Neuronal stem cell (in vitro differentiated cells): ENCODE data around the gene RASL12.

Experiments used
- DNase-seq: peaks from one replicate; pipeline ENCODE4 v3.0.0-alpha.2; 2013; ENCODE audit warnings: low spot score
- H2AFZ ChIP-seq: one replicate; pipeline ENCODE4 v1.6.1; 2013; ENCODE audit warnings: mild to moderate bottlenecking, low read length, inconsistent platforms
- H2AK5ac ChIP-seq: 2 replicates; pipeline ENCODE4 v1.6.1; 2013; ENCODE audit warnings: low read depth, mild to moderate bottlenecking, inconsistent platforms, low read length, moderate library complexity, mixed read lengths
- H2BK120ac ChIP-seq: 2 replicates; pipeline ENCODE4 v1.6.1; 2013; ENCODE audit warnings: low read depth, mild to moderate bottlenecking, inconsistent platforms, low read length, moderate library complexity, mixed read lengths
- H2BK12ac ChIP-seq: one replicate; pipeline ENCODE4 v1.6.1; 2013; ENCODE audit warnings: low read length, inconsistent platforms
- H2BK15ac ChIP-seq: 2 replicates; pipeline ENCODE4 v1.6.1; 2013; ENCODE audit warnings: mild to moderate bottlenecking, low read length, inconsistent platforms, mixed read lengths
- H2BK5ac ChIP-seq: one replicate; pipeline ENCODE4 v1.6.1; 2013; ENCODE audit warnings: inconsistent platforms, mild to moderate bottlenecking, low read length, moderate library complexity
- H3K14ac ChIP-seq: one replicate; pipeline ENCODE4 v1.6.1; 2013; ENCODE audit warnings: low read length, inconsistent platforms
- H3K18ac ChIP-seq: 2 replicates; pipeline ENCODE4 v1.6.1; 2013; ENCODE audit warnings: low read length, inconsistent platforms
- H3K23ac ChIP-seq: 2 replicates; pipeline ENCODE4 v1.6.1; 2013; ENCODE audit warnings: low read depth, mild to moderate bottlenecking, mixed read lengths, low read length, inconsistent platforms; ENCODE audit not compliant: poor library complexity
- H3K27ac ChIP-seq: replicated peaks from 3 replicates; pipeline ENCODE4 v1.5.1; 2013; ENCODE audit warnings: low read length, inconsistent platforms
- H3K27me3 ChIP-seq, 3 experiments: 2 replicates each; pipeline ENCODE4 v1.6.1; 2013; ENCODE audit warnings: low read length in 3 of 3, mild to moderate bottlenecking in 2 of 3, inconsistent platforms in 1 of 3, low read depth in 1 of 3, mixed read lengths in 1 of 3, moderate library complexity in 1 of 3; ENCODE audit not compliant: control insufficient read depth in 3 of 3, insufficient read depth in 3 of 3
- H3K36me3 ChIP-seq, 2 donors: replicated peaks in 1 of 2; 2 replicates each; pipeline ENCODE4 v1.6.1; 2013; ENCODE audit warnings: low read length in 2 of 2; ENCODE audit not compliant: control insufficient read depth in 2 of 2, insufficient read depth in 2 of 2
- H3K4ac ChIP-seq: 2 replicates; pipeline ENCODE4 v1.6.1; 2013; ENCODE audit warnings: inconsistent platforms, mild to moderate bottlenecking, low read length, moderate library complexity
- H3K4me1 ChIP-seq, 2 donors: 1 replicate in 1 of 2; 2 replicates in 1 of 2; pipeline ENCODE4 v1.6.1; 2013; ENCODE audit warnings: low read length in 2 of 2, low read depth in 1 of 2; ENCODE audit not compliant: control insufficient read depth in 2 of 2, insufficient read depth in 1 of 2
- H3K4me2 ChIP-seq: one replicate; pipeline ENCODE4 v1.6.1; 2013; ENCODE audit warnings: mild to moderate bottlenecking, low read length, inconsistent platforms; ENCODE audit not compliant: insufficient read depth, poor library complexity, severe bottlenecking
- H3K4me3 ChIP-seq, 2 donors: 2 replicates each; pipeline ENCODE4 v1.5.1; 2013; ENCODE audit warnings: low read length in 2 of 2, mild to moderate bottlenecking in 2 of 2, inconsistent platforms in 1 of 2, moderate library complexity in 1 of 2
- H3K79me1 ChIP-seq: one replicate; pipeline ENCODE4 v1.6.1; 2013; ENCODE audit warnings: low read depth, mild to moderate bottlenecking, inconsistent platforms, low read length, moderate library complexity
- H3K9ac ChIP-seq: one replicate; pipeline ENCODE4 v1.6.1; 2013; ENCODE audit warnings: mild to moderate bottlenecking, low read depth, low read length, inconsistent platforms; ENCODE audit not compliant: poor library complexity
- H3K9me3 ChIP-seq, 2 donors: replicated peaks in 1 of 2; 2 replicates each; pipeline versions ENCODE3 to v1.6.1; 2013; ENCODE audit warnings: low read length in 2 of 2, mild to moderate bottlenecking in 2 of 2, inconsistent platforms in 1 of 2, low read depth in 1 of 2, mixed read lengths in 1 of 2, moderate library complexity in 1 of 2; ENCODE audit not compliant: control insufficient read depth in 2 of 2, insufficient read depth in 1 of 2
- H4K8ac ChIP-seq: one replicate; pipeline ENCODE4 v1.6.1; 2013; ENCODE audit warnings: low read depth, mild to moderate bottlenecking, inconsistent platforms, low read length, moderate library complexity
- H4K91ac ChIP-seq: one replicate; pipeline ENCODE4 v1.6.1; 2013; ENCODE audit warnings: low read length, low read depth, mild to moderate bottlenecking, inconsistent platforms; ENCODE audit not compliant: poor library complexity
- WGBS, 2 donors: extraction: QIAGEN DNeasy Blood & Tissue Kit; methylation state at CpG; one replicate each; pipeline ENCODE4 v1.1.7; 2013; ENCODE audit warnings: missing lambda C conversion rate in 2 of 2, mixed read lengths in 1 of 2; ENCODE audit not compliant: insufficient read length in 2 of 2, insufficient replicate concordance in 1 of 2; ENCODE audit errors: extremely low coverage in 2 of 2; 5-methylcytosine and 5-hydroxymethylcytosine counted together

The RASL12 gene

DNA sequence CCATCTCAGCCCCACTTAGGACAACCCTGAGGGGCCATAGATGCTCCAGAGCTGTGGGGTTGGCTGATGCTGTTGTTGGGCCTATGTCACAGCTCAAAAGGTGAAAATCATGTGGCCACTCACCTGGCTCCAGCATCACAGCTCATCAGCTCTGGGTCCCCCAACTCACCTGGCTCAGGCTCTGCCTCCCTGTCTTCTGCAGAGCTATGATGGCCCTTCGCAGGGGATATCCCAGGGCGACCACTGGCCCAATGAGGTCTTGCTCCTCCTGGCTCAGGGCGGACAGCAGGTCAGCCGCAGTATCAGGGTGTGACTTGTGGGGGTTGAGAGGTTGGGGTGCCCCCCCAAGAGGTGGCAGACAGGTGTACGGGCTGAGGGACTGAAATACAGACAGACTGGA lies 31.5 kb upstream of the RASL12 start:
- Histone ChIP-seq H3K23ac (no peak overlapping the region), H4K91ac (no peak overlapping the region), H2BK15ac (no peak overlapping the region), H3K4ac (no peak overlapping the region), H2AK5ac (no peak overlapping the region), H2BK120ac (no peak overlapping the region), H2BK12ac (no peak overlapping the region), H3K36me3 (peaks cover 4 to 40% of the 10 kb centered on the region in 2 donors), H2AFZ (no peak overlapping the region), H3K14ac (no peak overlapping the region), H3K18ac (no peak overlapping the region), H3K4me3 (no peak overlapping the region), H3K9me3 (no peaks in the 10 kb centered on the region), H3K27ac (no peak overlapping the region), H3K9ac (no peak overlapping the region), H2BK5ac (no peak overlapping the region), H4K8ac (no peak overlapping the region), H3K79me1 (no peaks in the 10 kb centered on the region), H3K27me3 (peaks cover 0 to 9% (median 0%) of the 10 kb centered on the region in 3 experiments), H3K4me1 (peaks cover 0 to 4% of the 10 kb centered on the region in 2 donors), H3K4me2 (no peak overlapping the region)
- no CpG with 5 or more reads among the region's 5 CpGs for WGBS, 2 donors
- DNase-seq: no peak

DNA sequence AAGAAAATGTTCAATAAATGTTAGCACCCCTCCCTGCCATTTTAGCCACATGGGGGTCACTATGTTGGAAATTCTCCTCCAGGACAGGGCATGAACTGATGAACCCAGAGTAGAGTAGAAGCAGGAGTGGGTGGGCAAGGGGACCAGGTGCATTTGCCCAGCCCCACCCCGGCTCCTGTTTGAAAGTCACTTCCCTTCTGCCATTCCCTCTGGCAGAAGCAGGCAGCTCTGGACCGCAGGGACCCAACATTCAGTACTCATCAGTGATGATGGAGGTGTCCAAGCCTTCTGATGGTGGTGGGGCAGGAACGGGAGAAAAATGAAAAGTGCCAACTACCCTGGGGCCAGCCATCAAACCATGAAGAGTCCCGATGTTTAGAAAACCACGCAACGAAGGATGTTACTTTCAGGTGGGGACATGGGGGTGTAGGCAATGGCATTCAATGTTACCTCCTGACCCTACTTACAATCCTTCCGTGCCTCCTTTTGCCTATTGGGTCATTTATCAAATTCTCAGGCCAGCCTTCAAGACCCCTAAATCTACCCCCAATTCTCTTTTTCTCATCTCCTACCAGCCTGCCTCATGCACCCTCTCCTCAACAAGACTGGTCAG lies 30.0 kb upstream of the RASL12 start:
- no peak overlapping the region for H3K9ac ChIP-seq
- H3K36me3 ChIP-seq: peaks cover 4 to 40% of the 10 kb centered on the region in 2 donors
- H2AK5ac ChIP-seq: no peak overlapping the region
- H3K14ac ChIP-seq: no peak overlapping the region
- H2BK120ac ChIP-seq: no peak overlapping the region
- H3K4me1 ChIP-seq: peaks cover 0 to 7% of the 10 kb centered on the region in 2 donors
- WGBS, 2 donors: no CpG with 5 or more reads among the region's 7 CpGs
- no peak overlapping the region for H3K4me2 ChIP-seq
- no peak overlapping the region for H3K18ac ChIP-seq
- H3K4ac ChIP-seq: no peak overlapping the region
- no peak overlapping the region for H4K91ac ChIP-seq
- no peak overlapping the region for H2BK12ac ChIP-seq
- no peak overlapping the region for H2BK5ac ChIP-seq
- H3K79me1 ChIP-seq: no peaks in the 10 kb centered on the region
- no peak overlapping the region for H3K27ac ChIP-seq
- no peak overlapping the region for H3K23ac ChIP-seq
- H2AFZ ChIP-seq: no peak overlapping the region
- H3K9me3 ChIP-seq: no peaks in the 10 kb centered on the region
- no peak overlapping the region for H2BK15ac ChIP-seq
- H4K8ac ChIP-seq: no peak overlapping the region
- DNase-seq: no peak
- no peak overlapping the region for H3K4me3 ChIP-seq
- peaks cover 0 to 5% (median 0%) of the 10 kb centered on the region in 3 experiments for H3K27me3 ChIP-seq

DNA sequence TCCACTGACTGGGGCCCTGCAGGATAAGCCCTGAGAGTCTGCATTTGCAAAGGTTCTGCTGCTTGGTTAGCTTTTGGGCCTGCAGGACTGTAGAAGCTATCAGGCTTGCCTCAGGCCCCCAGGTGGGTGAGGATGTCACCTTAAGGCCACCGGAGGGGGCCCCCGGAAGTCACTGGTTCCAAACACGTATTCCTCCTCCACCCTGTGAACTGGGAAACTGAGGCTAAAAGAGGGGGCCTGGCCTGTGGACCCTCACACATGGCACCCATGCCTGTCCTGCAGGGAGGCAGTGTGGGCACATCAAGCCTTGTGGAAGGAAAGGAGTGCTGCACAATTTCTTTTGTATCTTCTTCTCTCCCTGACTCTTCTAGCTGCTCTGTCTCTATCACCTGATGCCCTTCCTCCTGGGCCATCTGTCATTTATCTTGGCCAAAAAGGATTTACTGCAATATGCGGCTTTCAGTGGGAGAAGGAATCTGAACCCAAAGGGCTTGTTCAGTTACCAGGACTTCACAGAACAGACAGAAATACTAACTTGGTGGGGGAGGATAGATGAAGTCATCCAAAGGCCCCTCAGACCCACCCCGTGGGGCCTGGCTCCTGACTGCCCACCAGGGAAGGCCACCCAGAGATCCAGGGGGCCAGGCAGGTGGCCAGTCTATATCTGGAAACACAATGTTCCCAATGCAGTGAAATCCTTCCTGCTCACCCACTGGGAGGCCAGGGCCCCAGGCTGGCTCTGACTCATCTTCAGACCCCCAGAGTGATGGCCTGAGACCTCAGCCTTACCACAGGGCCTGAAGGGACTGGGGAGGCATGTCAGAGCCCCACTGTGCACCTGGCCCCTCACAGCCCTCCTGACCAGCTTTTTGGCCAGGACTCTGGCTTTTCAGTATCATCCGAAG lies 28.9 kb upstream of the RASL12 start:
- Histone ChIP-seq H3K79me1 (no peaks in the 10 kb centered on the region), H3K27me3 (no peaks in the 10 kb centered on the region), H3K9me3 (no peaks in the 10 kb centered on the region), H2BK120ac (no peak overlapping the region), H2AFZ (no peak overlapping the region), H3K23ac (no peak overlapping the region), H3K14ac (no peak overlapping the region), H3K4me2 (no peak overlapping the region), H4K8ac (no peak overlapping the region), H2AK5ac (no peak overlapping the region), H3K18ac (no peak overlapping the region), H3K27ac (no peak overlapping the region), H4K91ac (no peak overlapping the region), H3K9ac (no peak overlapping the region), H3K4me3 (no peak overlapping the region), H2BK5ac (no peak overlapping the region), H2BK12ac (no peak overlapping the region), H2BK15ac (no peak overlapping the region), H3K36me3 (peaks cover 4 to 40% of the 10 kb centered on the region in 2 donors), H3K4ac (no peak overlapping the region), H3K4me1 (peaks cover 0 to 4% of the 10 kb centered on the region in 2 donors)
- no peak for DNase-seq
- no CpG with 5 or more reads among the region's 6 CpGs for WGBS, 2 donors

DNA sequence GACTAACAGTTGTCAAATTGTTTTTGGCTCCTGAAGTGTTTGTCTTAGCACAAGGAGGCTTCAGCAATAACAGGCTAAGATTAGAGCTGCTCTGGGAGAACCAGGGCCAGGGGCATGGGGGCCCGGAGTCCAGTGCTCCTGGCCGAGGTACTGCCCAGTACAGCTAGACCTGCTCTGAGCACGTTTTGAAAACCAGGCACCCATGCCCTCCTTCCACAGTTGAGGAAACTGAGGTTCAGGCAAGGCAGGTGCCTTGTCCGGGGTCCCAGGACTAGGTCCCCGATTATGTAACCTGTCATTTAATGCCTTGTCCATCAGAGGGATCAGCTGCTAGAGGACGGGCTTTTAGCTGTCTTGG lies 27.9 kb upstream of the RASL12 start:
- WGBS, 2 donors: no CpG with 5 or more reads among the region's 6 CpGs
- Histone ChIP-seq H4K91ac (no peak overlapping the region), H3K9me3 (no peaks in the 10 kb centered on the region), H3K4me2 (no peak overlapping the region), H3K18ac (no peak overlapping the region), H3K14ac (no peak overlapping the region), H3K27me3 (no peaks in the 10 kb centered on the region), H3K79me1 (no peaks in the 10 kb centered on the region), H3K4me1 (peaks cover 0 to 4% of the 10 kb centered on the region in 2 donors), H2BK15ac (no peak overlapping the region), H2BK12ac (no peak overlapping the region), H3K9ac (no peak overlapping the region), H2AK5ac (no peak overlapping the region), H3K36me3 (peaks cover 4 to 33% of the 10 kb centered on the region in 2 donors), H3K4ac (no peak overlapping the region), H3K27ac (no peak overlapping the region), H2BK5ac (no peak overlapping the region), H2AFZ (no peak overlapping the region), H3K4me3 (no peak overlapping the region), H4K8ac (no peak overlapping the region), H2BK120ac (no peak overlapping the region), H3K23ac (no peak overlapping the region)
- no peak for DNase-seq
